Breast epithelium (tissue), 3 donors: Measurements from ENCODE around the gene SERPINB8.

Experiments used
- CTCF ChIP-seq, 3 donors: fragments of 450-650 bp; IDR thresholded peaks; one replicate each; pipeline ENCODE4 v1.5.1; 2016 to 2017; ENCODE audit warnings: antibody characterized with exemption in 3 of 3, mild to moderate bottlenecking in 3 of 3, moderate library complexity in 3 of 3
- POLR2A ChIP-seq: fragments of 450-650 bp; IDR thresholded peaks from one replicate; pipeline ENCODE4 v1.6.1; 2016; ENCODE audit warnings: antibody characterized with exemption, mild to moderate bottlenecking, moderate library complexity

GRCh38 chr18:63997606-63998005 is 27.7 kb downstream of the SERPINB8 start:
- TF ChIP-seq POLR2A, result no peak
- TF ChIP-seq CTCF (IDR thresholded peaks at IDR 0.05), result no peak
